ENCODE data around the gene DVL1. TPM values are rescaled to one million over a fixed set of nuclear protein-coding genes. Genes with fewer than 3 reads are reported as not detected.

DVL1 gene
- total RNA-seq, 2 experiments from 2014 or later = 37.2 to 39.2 TPM

DNA sequence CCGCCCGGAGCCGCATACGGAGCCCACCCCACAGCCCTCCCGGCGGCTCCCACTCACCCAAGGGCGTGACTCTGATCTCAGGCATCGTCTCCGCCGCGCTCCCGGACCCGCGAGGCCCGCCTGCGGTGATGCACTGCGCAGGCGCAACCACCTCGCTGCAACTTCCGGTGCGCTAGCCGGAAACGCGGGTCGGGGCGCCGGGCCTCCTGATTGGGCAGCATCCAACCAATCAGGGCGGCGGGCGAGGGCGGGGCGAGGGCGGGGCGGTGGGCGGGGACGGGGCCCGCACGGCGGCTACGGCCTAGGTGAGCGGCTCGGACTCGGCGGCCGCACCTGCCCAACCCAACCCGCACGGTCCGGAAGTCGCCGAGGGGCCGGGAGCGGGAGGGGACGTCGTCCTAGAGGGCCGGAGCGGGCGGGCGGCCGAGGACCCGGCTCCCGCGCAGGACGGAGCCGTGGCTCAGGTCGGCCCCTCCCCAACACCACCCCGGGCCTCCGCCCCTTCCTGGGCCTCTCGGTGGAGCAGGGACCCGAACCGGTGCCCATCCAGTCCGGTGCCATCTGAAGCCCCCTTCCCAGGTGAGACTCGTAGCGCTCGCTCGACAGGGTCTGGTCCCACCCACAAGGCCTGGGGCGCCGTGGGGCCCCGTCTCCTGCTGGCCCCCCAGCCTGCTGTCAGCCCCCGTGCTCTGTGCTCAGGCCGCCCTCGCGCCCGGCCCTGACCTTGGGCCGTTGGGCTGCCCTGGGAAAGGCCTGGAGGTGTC is 24.5 kb downstream of the DVL1 start, which contains the start of the genes CPTP and INTS11:
Gene CPTP, plus strand, starts transcription at position 279 of the 764 bp plus-strand sequence. CDS start 2,109 bp downstream, outside the sequence.
Gene INTS11, minus strand, starts transcription at position 137 of the 764 bp plus-strand sequence. Its CDS starts 52 bp downstream, at position 85.
- intact Hi-C loops (cut with micrococcal nuclease) = no loop called here
- DNase-seq (peak; percentile 96), ATAC-seq (peak; percentile 93)
- Mint-ChIP-seq H3K27me3 (no peaks in the 10 kb centered on the region), H3K36me3 (ENCODE audit: low read depth) (peaks cover 7% of the 10 kb centered on the region), H3K4me1 (ENCODE audit: low read depth) (peaks cover 30% of the 10 kb centered on the region), H3K4me3 (peak within 1 kb of the TSS; percentile 93), H3K27ac (peak within 1 kb of the TSS; percentile 91), H3K9me3 (no peaks in the 10 kb centered on the region)
- TF ChIP-seq, protein P1, sequence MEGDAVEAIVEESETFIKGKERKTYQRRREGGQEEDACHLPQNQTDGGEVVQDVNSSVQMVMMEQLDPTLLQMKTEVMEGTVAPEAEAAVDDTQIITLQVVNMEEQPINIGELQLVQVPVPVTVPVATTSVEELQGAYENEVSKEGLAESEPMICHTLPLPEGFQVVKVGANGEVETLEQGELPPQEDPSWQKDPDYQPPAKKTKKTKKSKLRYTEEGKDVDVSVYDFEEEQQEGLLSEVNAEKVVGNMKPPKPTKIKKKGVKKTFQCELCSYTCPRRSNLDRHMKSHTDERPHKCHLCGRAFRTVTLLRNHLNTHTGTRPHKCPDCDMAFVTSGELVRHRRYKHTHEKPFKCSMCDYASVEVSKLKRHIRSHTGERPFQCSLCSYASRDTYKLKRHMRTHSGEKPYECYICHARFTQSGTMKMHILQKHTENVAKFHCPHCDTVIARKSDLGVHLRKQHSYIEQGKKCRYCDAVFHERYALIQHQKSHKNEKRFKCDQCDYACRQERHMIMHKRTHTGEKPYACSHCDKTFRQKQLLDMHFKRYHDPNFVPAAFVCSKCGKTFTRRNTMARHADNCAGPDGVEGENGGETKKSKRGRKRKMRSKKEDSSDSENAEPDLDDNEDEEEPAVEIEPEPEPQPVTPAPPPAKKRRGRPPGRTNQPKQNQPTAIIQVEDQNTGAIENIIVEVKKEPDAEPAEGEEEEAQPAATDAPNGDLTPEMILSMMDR (IDR thresholded peaks at IDR 0.05) = no peak
- ChIA-PET CTCF (no interaction called here), POLR2A (interaction anchor here (1.2 to 2.2 kb wide), 5 partner anchors 9 to 50 kb away, joined by 3 to 10 read pairs (median 4); partner anchors contain the start of gene AURKAIP1)

DNA sequence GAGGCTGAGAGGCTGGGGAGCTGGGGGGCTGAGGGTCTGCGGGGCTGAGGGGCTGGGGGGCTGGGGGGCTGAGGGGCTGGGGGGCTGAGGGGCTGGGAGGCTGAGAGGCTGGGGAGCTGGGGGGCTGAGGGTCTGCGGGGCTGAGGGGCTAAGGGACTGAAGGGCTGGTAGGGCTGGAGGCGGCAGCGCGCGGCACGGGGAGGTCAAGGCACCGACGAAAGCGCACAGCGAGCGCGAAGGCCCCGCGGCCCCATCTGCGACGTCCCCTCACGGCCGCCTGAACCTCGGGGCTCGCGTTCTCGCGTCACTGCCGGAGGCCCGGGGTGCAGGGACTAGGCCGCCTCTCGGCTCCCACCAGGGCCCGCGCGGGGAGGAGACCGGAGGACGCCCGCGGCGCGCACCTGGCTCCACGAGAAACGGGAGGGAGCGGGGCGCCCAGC is 25.1 kb downstream of the DVL1 start:
- Mint-ChIP-seq H3K27me3 (no peaks in the 10 kb centered on the region), H3K4me3 (peak overlapping the region; percentile 77), H3K9me3 (no peaks in the 10 kb centered on the region), H3K36me3 (ENCODE audit: low read depth) (peaks cover 12% of the 10 kb centered on the region), H3K4me1 (ENCODE audit: low read depth) (peaks cover 30% of the 10 kb centered on the region), H3K27ac (no peak overlapping the region)
- intact Hi-C loops (cut with micrococcal nuclease) = no loop called here
- ChIA-PET CTCF (no interaction called here), POLR2A (interaction anchor here (0.6 kb wide), 1 partner anchor 10 kb away, joined by 4 read pairs; no protein-coding TSS in a partner anchor)
- ATAC-seq (peak; percentile 35), DNase-seq (no peak)
- TF ChIP-seq, protein P1 (IDR thresholded peaks at IDR 0.05) = no peak

DNA sequence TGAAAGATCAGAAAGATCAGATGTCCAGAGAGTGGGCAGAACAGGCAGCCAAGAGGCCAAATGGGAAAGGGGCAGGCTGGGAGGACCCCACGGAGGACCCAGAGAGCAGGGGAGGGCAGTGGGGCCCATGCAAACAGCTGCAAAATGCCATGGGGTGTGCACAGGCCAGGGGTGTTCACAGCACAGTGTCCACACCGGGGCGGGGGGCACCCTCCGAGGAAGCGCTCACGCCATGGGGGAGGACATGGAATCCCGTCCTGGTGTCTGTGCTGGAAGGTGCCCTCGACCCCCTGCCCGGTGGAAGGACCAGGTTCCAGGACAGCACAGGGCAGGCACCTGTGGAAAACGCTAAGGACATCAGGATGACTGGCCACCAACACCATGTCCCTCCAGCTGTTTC is 26.3 kb downstream of the DVL1 start:
- POLR2A ChIA-PET = interaction anchor here (0.6 to 1.2 kb wide), 4 partner anchors 9 to 262 kb away, joined by 3 to 5 read pairs (median 3); no protein-coding TSS in a partner anchor
- Mint-ChIP-seq H3K36me3 (ENCODE audit: low read depth) (peaks cover 12% of the 10 kb centered on the region), H3K4me3 (peak overlapping the region; percentile 93), H3K4me1 (ENCODE audit: low read depth) (peaks cover 30% of the 10 kb centered on the region), H3K27ac (peak overlapping the region; percentile 91), H3K9me3 (no peaks in the 10 kb centered on the region), H3K27me3 (no peaks in the 10 kb centered on the region)
- DNase-seq (no peak), ATAC-seq (no peak)
- CTCF ChIA-PET = no interaction called here
- TF ChIP-seq, protein P1 (IDR thresholded peaks at IDR 0.05) = no peak
- intact Hi-C loops (cut with micrococcal nuclease) = no loop called here

DNA sequence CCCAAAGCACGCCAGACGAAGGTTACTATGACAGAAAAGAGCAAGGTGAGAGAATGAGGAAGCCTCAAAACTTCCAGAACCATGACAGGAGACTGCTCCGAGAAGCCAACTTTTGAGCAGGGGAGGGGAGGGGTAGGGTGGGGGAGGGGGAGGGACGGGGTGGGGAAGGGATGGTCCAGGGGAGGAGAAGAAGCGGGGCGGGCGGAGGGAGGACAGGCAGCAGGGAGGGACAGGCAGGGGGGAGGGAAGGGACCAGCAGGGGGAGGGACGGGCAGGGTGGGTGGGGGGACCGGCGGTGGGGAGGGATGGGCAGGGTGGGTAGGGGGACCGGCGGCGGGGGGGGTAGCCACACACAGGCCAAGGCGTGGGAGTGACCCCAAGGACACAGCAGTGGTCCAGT is 26.8 kb downstream of the DVL1 start:
- no peak for DNase-seq
- H3K27ac Mint-ChIP-seq = peak overlapping the region; percentile 63
- no peaks in the 10 kb centered on the region for H3K9me3 Mint-ChIP-seq
- CTCF ChIA-PET = no interaction called here
- peaks cover 30% of the 10 kb centered on the region for H3K4me1 Mint-ChIP-seq (ENCODE audit: low read depth)
- intact Hi-C loops (cut with micrococcal nuclease) = no loop called here
- no peaks in the 10 kb centered on the region for H3K27me3 Mint-ChIP-seq
- H3K36me3 Mint-ChIP-seq (ENCODE audit: low read depth) = peaks cover 12% of the 10 kb centered on the region
- peak overlapping the region; percentile 93 for H3K4me3 Mint-ChIP-seq
- POLR2A ChIA-PET = interaction anchor here (1.0 kb wide), 1 partner anchor 9 kb away, joined by 5 read pairs; no protein-coding TSS in a partner anchor
- TF ChIP-seq, protein P1 (IDR thresholded peaks at IDR 0.05) = no peak
- ATAC-seq = no peak

DNA sequence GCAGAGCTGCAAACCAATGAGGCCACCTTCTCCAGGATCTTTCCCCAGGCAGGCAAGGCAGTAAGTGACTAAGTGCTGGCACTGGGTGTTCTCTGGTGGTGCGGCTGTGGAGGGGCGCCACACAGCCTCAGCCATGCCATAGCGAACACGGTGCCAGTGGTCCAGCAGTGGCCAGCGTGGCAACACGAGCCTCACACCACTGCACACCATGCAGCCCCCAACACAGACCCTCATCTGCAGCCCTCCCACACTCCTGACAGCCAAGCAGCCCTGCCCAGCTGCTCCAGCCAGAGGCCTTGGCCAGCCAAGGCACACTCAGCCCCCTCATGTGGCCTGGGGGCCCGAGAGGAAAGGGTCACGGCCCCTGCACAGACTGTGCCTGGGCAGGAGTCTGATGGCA is 27.7 kb downstream of the DVL1 start:
- Mint-ChIP-seq H3K9me3 (no peaks in the 10 kb centered on the region), H3K4me1 (ENCODE audit: low read depth) (peaks cover 30% of the 10 kb centered on the region), H3K4me3 (no peak overlapping the region), H3K27me3 (no peaks in the 10 kb centered on the region), H3K27ac (no peak overlapping the region), H3K36me3 (ENCODE audit: low read depth) (peaks cover 14% of the 10 kb centered on the region)
- TF ChIP-seq, protein P1 (IDR thresholded peaks at IDR 0.05) = no peak
- ATAC-seq (no peak), DNase-seq (no peak)
- intact Hi-C loops (cut with micrococcal nuclease) = no loop called here
- CTCF ChIA-PET = no interaction called here
- POLR2A ChIA-PET = interaction anchor here (3.2 kb wide), 1 partner anchor 12 kb away, joined by 9 read pairs; no protein-coding TSS in a partner anchor
